H9 (cell line): ENCODE data around the gene SLX4IP. TPM values are rescaled to one million over a fixed set of nuclear protein-coding genes. Genes with fewer than 3 reads are reported as not detected.

Experiments used
- DNase-seq: peaks from one replicate; pipeline ENCODE4 v3.0.0-alpha.2; 2017
- H2AFZ ChIP-seq: one replicate; pipeline ENCODE4 v1.6.1; 2013; ENCODE audit warnings: mild to moderate bottlenecking, low read length, control low read depth, moderate library complexity
- H2AK5ac ChIP-seq: 2 replicates; pipeline ENCODE4 v1.6.1; 2013; ENCODE audit warnings: low read length, control low read depth, mixed read lengths; ENCODE audit not compliant: insufficient read length
- H2BK120ac ChIP-seq: one replicate; pipeline ENCODE4 v1.6.1; 2013; ENCODE audit warnings: low read depth, mild to moderate bottlenecking, low read length, control low read depth, inconsistent platforms; ENCODE audit not compliant: poor library complexity, severe bottlenecking
- H2BK12ac ChIP-seq: 2 replicates; pipeline ENCODE4 v1.6.1; 2013; ENCODE audit warnings: low read length, control low read depth, mixed read lengths, low read depth; ENCODE audit not compliant: insufficient read length
- H2BK15ac ChIP-seq: 2 replicates; pipeline ENCODE4 v1.6.1; 2013; ENCODE audit warnings: low read depth, low read length, control low read depth
- H2BK20ac ChIP-seq: one replicate; pipeline ENCODE4 v1.6.1; 2013; ENCODE audit warnings: low read depth, mild to moderate bottlenecking, low read length, control low read depth, inconsistent platforms; ENCODE audit not compliant: poor library complexity, severe bottlenecking
- H2BK5ac ChIP-seq: 2 replicates; pipeline ENCODE4 v1.6.1; 2013; ENCODE audit warnings: low read length, control low read depth, mixed read lengths; ENCODE audit not compliant: insufficient read length
- H3K14ac ChIP-seq: 2 replicates; pipeline ENCODE4 v1.6.1; 2013; ENCODE audit warnings: low read length, control low read depth; ENCODE audit not compliant: insufficient read depth
- H3K18ac ChIP-seq: 2 replicates; pipeline ENCODE4 v1.6.1; 2013; ENCODE audit warnings: low read depth, mild to moderate bottlenecking, mixed read lengths, low read length, control low read depth; ENCODE audit not compliant: insufficient read length
- H3K23ac ChIP-seq: 2 replicates; pipeline ENCODE4 v1.6.1; 2013; ENCODE audit warnings: low read length, control low read depth, mixed read lengths, low read depth; ENCODE audit not compliant: insufficient read length
- H3K23me2 ChIP-seq: 2 replicates; pipeline ENCODE4 v1.6.1; 2013; ENCODE audit warnings: low read depth, mild to moderate bottlenecking, mixed read lengths, low read length, control low read depth; ENCODE audit not compliant: insufficient read length, poor library complexity, severe bottlenecking
- H3K27ac ChIP-seq: 2 replicates; pipeline ENCODE4 v1.5.1; 2013; ENCODE audit warnings: low read length, control low read depth, mixed read lengths, low read depth; ENCODE audit not compliant: insufficient read length
- H3K27me3 ChIP-seq: 2 replicates; pipeline ENCODE4 v1.6.1; 2013; ENCODE audit warnings: low read length, control low read depth, inconsistent platforms; ENCODE audit not compliant: insufficient read depth
- H3K4ac ChIP-seq: 2 replicates; pipeline ENCODE4 v1.6.1; 2013; ENCODE audit warnings: low read depth, mild to moderate bottlenecking, control low read depth, inconsistent platforms, low read length, moderate library complexity
- H3K4me1 ChIP-seq: 2 replicates; pipeline ENCODE4 v1.6.1; 2013; ENCODE audit warnings: low read length, control low read depth, inconsistent platforms; ENCODE audit not compliant: insufficient read depth
- H3K4me2 ChIP-seq: 2 replicates; pipeline ENCODE4 v1.6.1; 2013; ENCODE audit warnings: low read length, control low read depth, mixed read lengths; ENCODE audit not compliant: insufficient read length, insufficient read depth
- H3K56ac ChIP-seq: 2 replicates; pipeline ENCODE4 v1.6.1; 2013; ENCODE audit warnings: low read depth, mild to moderate bottlenecking, mixed read lengths, low read length, control low read depth; ENCODE audit not compliant: insufficient read length
- H3K79me1 ChIP-seq: 2 replicates; pipeline ENCODE4 v1.6.1; 2013; ENCODE audit warnings: low read depth, mild to moderate bottlenecking, moderate library complexity, low read length, control low read depth, inconsistent platforms; ENCODE audit not compliant: insufficient read depth, poor library complexity, severe bottlenecking
- H3K79me2 ChIP-seq: 2 replicates; pipeline ENCODE4 v1.6.1; 2013; ENCODE audit warnings: low read length, control low read depth, inconsistent platforms; ENCODE audit not compliant: insufficient read depth
- H3K9ac ChIP-seq: 2 replicates; pipeline ENCODE4 v1.6.1; 2013; ENCODE audit warnings: low read length, control low read depth, mixed read lengths; ENCODE audit not compliant: insufficient read length; ENCODE audit errors: extremely low read depth
- H3K9me3 ChIP-seq: one replicate; pipeline ENCODE4 v1.6.1; 2013; ENCODE audit warnings: low read depth, low read length, inconsistent platforms; ENCODE audit not compliant: control insufficient read depth
- H3T11ph ChIP-seq: one replicate; pipeline ENCODE4 v1.6.1; 2013; ENCODE audit warnings: mild to moderate bottlenecking, low read length, control low read depth, inconsistent platforms
- H4K20me1 ChIP-seq: one replicate; pipeline ENCODE4 v1.6.1; 2013; ENCODE audit not compliant: control insufficient read depth, insufficient read length, insufficient read depth
- H4K5ac ChIP-seq: 2 replicates; pipeline ENCODE4 v1.6.1; 2013; ENCODE audit warnings: low read depth, mild to moderate bottlenecking, mixed read lengths, low read length, control low read depth; ENCODE audit not compliant: insufficient read length
- H4K8ac ChIP-seq: replicated peaks from 2 replicates; pipeline ENCODE4 v1.6.1; 2013; ENCODE audit warnings: low read length, control low read depth, mixed read lengths, low read depth; ENCODE audit not compliant: insufficient read length
- H4K91ac ChIP-seq: 2 replicates; pipeline ENCODE4 v1.6.1; 2013; ENCODE audit warnings: low read depth, mild to moderate bottlenecking, moderate library complexity, mixed read lengths, low read length, control low read depth; ENCODE audit not compliant: insufficient read length
- H3K27ac Mint-ChIP-seq, 3 experiments: 2 replicates in 2 of 3; 3 replicates in 1 of 3; pipeline ENCODE4 v1.8.0; 2020 to 2021; ENCODE audit warnings: mixed read lengths in 3 of 3, mild to moderate bottlenecking in 1 of 3, moderate library complexity in 1 of 3
- H3K27me3 Mint-ChIP-seq: 2 replicates; pipeline ENCODE4 v1.8.0; 2021; ENCODE audit warnings: low read depth, mild to moderate bottlenecking, moderate library complexity, mixed read lengths
- H3K36me3 Mint-ChIP-seq, 3 experiments: 2 replicates in 2 of 3; 3 replicates in 1 of 3; pipeline ENCODE4 v1.8.0; 2020 to 2021; ENCODE audit warnings: low read depth in 3 of 3, mixed read lengths in 3 of 3; ENCODE audit not compliant: insufficient read depth in 1 of 3
- H3K4me1 Mint-ChIP-seq, 2 experiments: 2 replicates each; pipeline ENCODE4 v1.8.0; 2020; ENCODE audit warnings: mixed read lengths in 2 of 2
- H3K4me3 Mint-ChIP-seq, 2 experiments: 2 replicates in 1 of 2; 3 replicates in 1 of 2; pipeline ENCODE4 v1.8.0; 2020 to 2021; ENCODE audit warnings: mild to moderate bottlenecking in 2 of 2, mixed read lengths in 2 of 2, moderate library complexity in 1 of 2
- H3K9me3 Mint-ChIP-seq, 2 experiments: 2 replicates in 1 of 2; 3 replicates in 1 of 2; pipeline ENCODE4 v1.8.0; 2020; ENCODE audit warnings: mild to moderate bottlenecking in 2 of 2, mixed read lengths in 2 of 2, moderate library complexity in 1 of 2
- WGBS: extraction: QIAGEN DNeasy Blood & Tissue Kit; methylation state at CpG from one replicate; pipeline ENCODE4 v1.1.7; 2013; ENCODE audit warnings: missing lambda C conversion rate, low lambda C conversion rate, mixed read lengths; ENCODE audit not compliant: insufficient read length; ENCODE audit errors: extremely low coverage; 5-methylcytosine and 5-hydroxymethylcytosine counted together
- total RNA-seq: library from RNA; stranded (reverse); gene quantifications from 2 replicates; pipeline ENCODE4 v1.2.1, GENCODE V29; 2021
- TF ChIP-seq, protein P1 (sequence below): fragments of 200-600 bp; sonication (generic); conservative IDR thresholded peaks from 3 replicates; pipeline ENCODE4 v1.8.0; 2021; ENCODE audit warnings: antibody characterized with exemption, mild to moderate bottlenecking

Gene SLX4IP
- total RNA-seq, 1 experiment from 2014 or later = 7.9 TPM

DNA sequence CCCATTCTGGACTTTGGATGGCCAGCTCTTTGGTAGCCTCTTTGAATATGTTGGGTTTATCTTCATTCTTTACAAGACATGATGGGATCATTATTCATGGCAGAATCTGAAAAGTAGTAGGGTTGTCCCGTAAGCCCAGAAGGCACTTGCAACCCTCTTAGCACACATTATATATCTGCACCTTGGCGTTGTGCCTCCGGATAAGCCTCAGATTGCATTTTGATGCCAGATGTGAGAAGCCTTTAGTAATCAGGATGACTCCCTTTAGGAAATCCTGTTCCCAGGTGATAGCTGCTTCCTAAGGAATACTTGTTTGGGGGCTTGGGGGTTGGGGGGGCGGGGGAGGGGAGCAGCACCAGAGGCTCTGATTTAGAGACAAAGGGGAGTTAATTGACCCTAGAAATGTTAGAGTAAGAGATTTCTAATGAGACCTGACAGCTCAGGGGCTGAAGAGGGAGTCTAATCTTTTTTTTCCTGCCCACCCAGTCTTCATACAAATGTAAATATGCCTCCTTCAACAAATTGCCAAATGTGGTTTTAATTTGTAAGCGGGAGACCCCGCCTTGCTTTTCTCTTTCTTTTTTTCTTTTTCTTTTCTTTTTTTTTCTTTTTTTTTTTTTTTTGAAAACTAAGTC is 183.6 kb downstream of the SLX4IP start:
- Histone ChIP-seq H3K79me1 (no peaks in the 10 kb centered on the region), H4K20me1 (no peaks in the 10 kb centered on the region), H3K4me2 (no peak overlapping the region), H2AK5ac (no peak overlapping the region), H4K8ac (no peak overlapping the region), H2BK5ac (no peak overlapping the region), H3K27ac (no peak overlapping the region), H3T11ph (no peak overlapping the region), H3K56ac (no peak overlapping the region), H2AFZ (no peak overlapping the region), H2BK12ac (no peak overlapping the region), H2BK20ac (no peak overlapping the region), H3K14ac (no peak overlapping the region), H3K9me3 (no peaks in the 10 kb centered on the region), H3K18ac (no peak overlapping the region), H3K23ac (no peak overlapping the region), H2BK120ac (no peak overlapping the region), H4K91ac (no peak overlapping the region), H3K4me1 (peaks cover 2% of the 10 kb centered on the region; the same call in 1 of the 2 replicates), H2BK15ac (no peak overlapping the region), H4K5ac (no peak overlapping the region), H3K27me3 (no peaks in the 10 kb centered on the region), H3K9ac (no peak overlapping the region), H3K4ac (no peak overlapping the region), H3K79me2 (no peaks in the 10 kb centered on the region), H3K23me2 (no peaks in the 10 kb centered on the region)
- TF ChIP-seq, protein P1, sequence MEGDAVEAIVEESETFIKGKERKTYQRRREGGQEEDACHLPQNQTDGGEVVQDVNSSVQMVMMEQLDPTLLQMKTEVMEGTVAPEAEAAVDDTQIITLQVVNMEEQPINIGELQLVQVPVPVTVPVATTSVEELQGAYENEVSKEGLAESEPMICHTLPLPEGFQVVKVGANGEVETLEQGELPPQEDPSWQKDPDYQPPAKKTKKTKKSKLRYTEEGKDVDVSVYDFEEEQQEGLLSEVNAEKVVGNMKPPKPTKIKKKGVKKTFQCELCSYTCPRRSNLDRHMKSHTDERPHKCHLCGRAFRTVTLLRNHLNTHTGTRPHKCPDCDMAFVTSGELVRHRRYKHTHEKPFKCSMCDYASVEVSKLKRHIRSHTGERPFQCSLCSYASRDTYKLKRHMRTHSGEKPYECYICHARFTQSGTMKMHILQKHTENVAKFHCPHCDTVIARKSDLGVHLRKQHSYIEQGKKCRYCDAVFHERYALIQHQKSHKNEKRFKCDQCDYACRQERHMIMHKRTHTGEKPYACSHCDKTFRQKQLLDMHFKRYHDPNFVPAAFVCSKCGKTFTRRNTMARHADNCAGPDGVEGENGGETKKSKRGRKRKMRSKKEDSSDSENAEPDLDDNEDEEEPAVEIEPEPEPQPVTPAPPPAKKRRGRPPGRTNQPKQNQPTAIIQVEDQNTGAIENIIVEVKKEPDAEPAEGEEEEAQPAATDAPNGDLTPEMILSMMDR = no peak
- WGBS = no CpG with 5 or more reads among the region's 6 CpGs
- Mint-ChIP-seq H3K4me3 (peak overlapping the region; percentile 19 to 54; a peak in 1 of 5 replicates), H3K27me3 (peaks cover 4% of the 10 kb centered on the region; the same call in 1 of the 2 replicates), H3K4me1 (peaks cover 31 to 32% of the 10 kb centered on the region in 2 experiments), H3K36me3 (peaks cover 2 to 7% (median 4%) of the 10 kb centered on the region in 3 experiments; a peak in 5 of 7 replicates), H3K27ac (peak overlapping the region in 2 of 3 experiments; percentile 38 to 79; a peak in 3 of 7 replicates), H3K9me3 (no peaks in the 10 kb centered on the region)
- DNase-seq = no peak
